ENCODE results near the gene FYCO1.

DNA sequence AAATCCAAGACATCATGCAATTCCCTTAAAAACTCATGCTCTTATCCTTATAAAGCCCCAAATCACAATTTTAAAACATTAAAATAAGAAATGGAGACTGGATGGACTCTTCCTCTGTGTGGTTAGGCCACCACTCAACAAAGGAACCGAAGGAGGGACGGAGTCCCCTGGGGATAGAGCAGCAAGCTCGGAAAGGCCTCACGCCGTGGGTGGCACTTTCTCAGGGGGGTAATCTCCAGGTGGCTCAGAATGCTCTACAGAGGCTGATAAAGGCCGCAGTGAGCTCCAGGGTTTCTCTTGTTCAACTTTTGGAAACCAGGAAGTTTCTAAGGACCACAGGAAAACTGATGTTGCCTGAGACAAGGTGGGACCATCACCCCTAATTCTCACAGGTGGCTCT is 86.1 kb downstream of the FYCO1 start:
- TF ChIP-seq, protein P1, sequence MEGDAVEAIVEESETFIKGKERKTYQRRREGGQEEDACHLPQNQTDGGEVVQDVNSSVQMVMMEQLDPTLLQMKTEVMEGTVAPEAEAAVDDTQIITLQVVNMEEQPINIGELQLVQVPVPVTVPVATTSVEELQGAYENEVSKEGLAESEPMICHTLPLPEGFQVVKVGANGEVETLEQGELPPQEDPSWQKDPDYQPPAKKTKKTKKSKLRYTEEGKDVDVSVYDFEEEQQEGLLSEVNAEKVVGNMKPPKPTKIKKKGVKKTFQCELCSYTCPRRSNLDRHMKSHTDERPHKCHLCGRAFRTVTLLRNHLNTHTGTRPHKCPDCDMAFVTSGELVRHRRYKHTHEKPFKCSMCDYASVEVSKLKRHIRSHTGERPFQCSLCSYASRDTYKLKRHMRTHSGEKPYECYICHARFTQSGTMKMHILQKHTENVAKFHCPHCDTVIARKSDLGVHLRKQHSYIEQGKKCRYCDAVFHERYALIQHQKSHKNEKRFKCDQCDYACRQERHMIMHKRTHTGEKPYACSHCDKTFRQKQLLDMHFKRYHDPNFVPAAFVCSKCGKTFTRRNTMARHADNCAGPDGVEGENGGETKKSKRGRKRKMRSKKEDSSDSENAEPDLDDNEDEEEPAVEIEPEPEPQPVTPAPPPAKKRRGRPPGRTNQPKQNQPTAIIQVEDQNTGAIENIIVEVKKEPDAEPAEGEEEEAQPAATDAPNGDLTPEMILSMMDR (conservative IDR thresholded peaks at IDR 0.05; ENCODE audit: low read length): no peak
- no peak for TF ChIP-seq EZH2phosphoT487 (IDR thresholded peaks at IDR 0.05; ENCODE audit: borderline replicate concordance)
